Keratinocyte (primary cell): ENCODE measurements around the gene RIOK2.
"Not testable (repeated sequence)": the region's sequence is repeated elsewhere in the genome, so short reads cannot be mapped to it uniquely, and the experiment has no call there.

Experiments used
- EZH2 ChIP-seq: IDR thresholded peaks from one replicate; pipeline ENCODE4 v1.6.1; 2012; ENCODE audit warnings: inconsistent platforms, mild to moderate bottlenecking, low read length, moderate library complexity
- TF ChIP-seq, protein P1 (sequence below), 3 experiments: IDR thresholded peaks in 1 of 3; conservative IDR thresholded peaks in 1 of 3; optimal IDR thresholded peaks in 1 of 3; 2 replicates in 2 of 3; 3 replicates in 1 of 3; pipeline versions ENCODE3 to v1.5.1; 2011; ENCODE audit warnings: low read length in 3 of 3, mild to moderate bottlenecking in 3 of 3, moderate library complexity in 2 of 3, control low read depth in 1 of 3, inconsistent platforms in 1 of 3; ENCODE audit not compliant: insufficient read depth in 2 of 3; ENCODE audit errors: extremely low read depth in 1 of 3

DNA sequence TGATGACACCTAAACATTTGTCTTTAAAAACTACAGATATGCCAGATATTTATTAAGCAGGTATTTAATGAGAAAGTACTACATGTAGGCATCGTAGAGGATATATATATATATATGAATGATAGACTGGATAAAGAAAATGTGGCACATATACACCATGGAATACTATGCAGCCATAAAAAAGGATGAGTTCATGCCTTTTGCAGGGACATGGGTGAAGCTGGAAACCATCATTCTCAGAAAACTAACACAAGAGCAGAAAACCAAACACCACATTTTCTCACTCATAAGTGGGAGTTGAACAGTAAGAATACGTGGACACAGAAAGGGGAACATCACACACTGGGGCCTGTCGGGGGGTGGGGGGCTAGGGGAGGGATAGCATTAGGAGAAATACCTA is 3.6 kb downstream of the RIOK2 start:
- TF ChIP-seq, protein P1, sequence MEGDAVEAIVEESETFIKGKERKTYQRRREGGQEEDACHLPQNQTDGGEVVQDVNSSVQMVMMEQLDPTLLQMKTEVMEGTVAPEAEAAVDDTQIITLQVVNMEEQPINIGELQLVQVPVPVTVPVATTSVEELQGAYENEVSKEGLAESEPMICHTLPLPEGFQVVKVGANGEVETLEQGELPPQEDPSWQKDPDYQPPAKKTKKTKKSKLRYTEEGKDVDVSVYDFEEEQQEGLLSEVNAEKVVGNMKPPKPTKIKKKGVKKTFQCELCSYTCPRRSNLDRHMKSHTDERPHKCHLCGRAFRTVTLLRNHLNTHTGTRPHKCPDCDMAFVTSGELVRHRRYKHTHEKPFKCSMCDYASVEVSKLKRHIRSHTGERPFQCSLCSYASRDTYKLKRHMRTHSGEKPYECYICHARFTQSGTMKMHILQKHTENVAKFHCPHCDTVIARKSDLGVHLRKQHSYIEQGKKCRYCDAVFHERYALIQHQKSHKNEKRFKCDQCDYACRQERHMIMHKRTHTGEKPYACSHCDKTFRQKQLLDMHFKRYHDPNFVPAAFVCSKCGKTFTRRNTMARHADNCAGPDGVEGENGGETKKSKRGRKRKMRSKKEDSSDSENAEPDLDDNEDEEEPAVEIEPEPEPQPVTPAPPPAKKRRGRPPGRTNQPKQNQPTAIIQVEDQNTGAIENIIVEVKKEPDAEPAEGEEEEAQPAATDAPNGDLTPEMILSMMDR (optimal IDR thresholded peaks at IDR 0.05 in 1 of 3, IDR thresholded peaks at IDR 0.05 in 1 of 3, conservative IDR thresholded peaks at IDR 0.05 in 1 of 3; ENCODE audit: extremely low read depth in 1 of 3, insufficient read depth in 2 of 3, low read length in 3 of 3) = not testable (repeated sequence)
- not testable (repeated sequence) for TF ChIP-seq EZH2
